Measurements from ENCODE around the gene PSG2.
"Not testable (repeated sequence)": the region's sequence is repeated elsewhere in the genome, so short reads cannot be mapped to it uniquely, and the experiment has no call there.

PSG2 gene

GRCh38 chr19:43082601-43083000 lies at the start of gene PSG2:
Gene PSG2 (minus strand): TSS chr19:43082701. CDS start chr19:43082569, 132 bp downstream.
- not testable (repeated sequence) for DNase-seq

GRCh38 chr19:43131281-43131842 lies 48.9 kb upstream of the PSG2 start:
- peak in 1 of 3 experiments; percentile 8 for DNase-seq

DNA sequence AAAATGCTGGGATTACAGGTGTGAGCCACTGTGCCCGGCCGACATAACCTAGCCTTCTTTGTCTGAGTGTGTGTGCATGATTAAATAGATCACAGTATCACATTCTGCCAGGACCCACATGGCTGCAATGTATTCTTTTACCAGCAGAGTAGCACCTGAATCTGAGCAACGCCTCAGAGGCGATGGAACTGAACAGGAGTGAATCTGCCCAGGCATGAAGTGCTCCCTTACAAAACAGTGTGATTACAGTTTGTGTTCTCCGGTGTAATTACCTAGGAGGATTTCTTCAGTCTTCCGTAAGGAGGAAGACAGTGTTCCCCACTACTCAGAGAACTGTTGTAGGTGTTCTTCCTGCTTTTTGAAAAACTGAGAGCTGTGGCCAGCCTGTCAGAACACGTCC lies 46.7 kb upstream of the PSG2 start:
- not testable (repeated sequence) for DNase-seq

GRCh38 chr19:43127336-43127735 lies 44.8 kb upstream of the PSG2 start:
- not testable (repeated sequence) for DNase-seq

GRCh38 chr19:43126720-43127119 lies 44.2 kb upstream of the PSG2 start:
- DNase-seq = no peak

DNA sequence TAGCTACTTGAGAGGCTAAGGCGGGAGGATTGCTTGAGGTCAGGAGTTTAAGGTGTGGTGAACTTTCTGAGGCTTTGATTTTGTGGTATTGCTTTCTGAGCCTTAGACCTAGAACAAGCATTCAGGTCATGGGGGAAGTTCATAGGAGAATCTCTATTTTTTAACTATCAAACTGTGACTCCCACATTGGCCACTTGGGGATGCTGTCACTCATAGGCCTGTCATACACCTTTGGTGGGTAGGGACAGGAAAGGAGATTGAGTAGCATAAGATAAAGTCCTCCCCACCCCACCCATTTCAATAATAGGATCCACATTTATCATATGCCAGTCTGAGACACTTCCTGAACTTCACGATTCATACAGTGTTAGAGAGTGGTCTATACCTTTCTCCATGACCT lies 41.9 kb upstream of the PSG2 start:
- DNase-seq = no peak

- not testable (repeated sequence) for DNase-seq
Observed at GRCh38 chr19:43120433-43121026, 38.0 kb upstream of the PSG2 start.

DNA sequence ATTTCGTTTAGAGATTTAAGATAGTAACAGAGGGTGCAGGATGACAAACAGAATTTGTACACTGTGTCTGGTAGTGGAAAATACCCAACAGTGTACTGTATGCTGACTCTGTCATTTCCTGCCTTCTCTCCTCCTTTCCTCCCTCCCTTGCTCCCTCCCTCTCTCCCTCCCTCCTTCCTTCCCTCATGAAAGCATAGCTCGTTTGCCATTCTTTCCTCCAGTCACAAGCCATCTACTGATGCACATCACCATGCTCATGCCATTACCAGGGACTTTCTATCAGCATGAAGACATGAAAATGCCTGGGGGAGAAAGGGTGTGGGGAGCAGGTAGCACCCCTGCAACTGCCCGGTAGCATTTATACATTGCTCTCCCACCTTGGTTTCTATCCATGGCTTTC lies 37.0 kb upstream of the PSG2 start:
- DNase-seq = not testable (repeated sequence)

GRCh38 chr19:43116421-43116820 lies 33.9 kb upstream of the PSG2 start:
- DNase-seq = not testable (repeated sequence)

GRCh38 chr19:43115548-43115947 lies 33.0 kb upstream of the PSG2 start:
- DNase-seq = not testable (repeated sequence)

DNA sequence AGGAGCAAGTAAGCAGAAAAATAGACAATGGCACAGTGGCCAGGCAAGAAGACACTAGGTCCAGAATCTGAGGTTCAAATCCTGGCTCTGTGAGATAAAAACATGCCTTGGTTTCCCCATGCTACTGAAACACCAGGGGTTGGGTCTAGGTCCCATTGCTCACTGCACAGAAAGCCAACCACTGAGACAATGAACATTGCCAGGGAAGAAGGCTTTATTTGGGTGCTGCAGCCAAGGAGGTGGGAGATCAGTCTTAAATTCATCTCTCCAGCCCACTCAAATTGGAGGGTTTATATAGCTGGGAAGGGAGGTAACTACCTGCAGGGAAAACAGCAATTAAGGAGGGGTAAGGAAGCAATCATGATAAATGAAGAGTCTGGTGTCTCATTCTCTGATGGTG lies 32.6 kb upstream of the PSG2 start:
- not testable (repeated sequence) for DNase-seq

DNA sequence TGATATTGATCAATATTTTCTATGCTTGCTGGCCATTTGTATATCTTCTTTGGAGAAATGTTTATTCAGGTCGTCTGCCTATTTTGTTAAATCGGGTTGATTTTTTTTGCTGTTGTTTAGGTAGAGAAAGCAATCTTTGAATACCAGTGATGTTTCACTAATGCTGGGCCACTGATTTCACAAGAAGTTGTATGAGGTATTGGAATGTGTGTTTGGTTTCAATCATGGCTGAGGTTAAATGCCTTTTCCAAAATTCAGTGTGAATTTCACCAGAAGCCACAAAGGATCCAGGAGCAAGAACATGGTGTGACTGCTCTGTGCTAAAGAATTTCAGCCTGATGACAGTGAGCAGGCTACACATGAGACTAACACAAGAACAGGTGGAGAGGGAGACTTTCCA lies 32.1 kb upstream of the PSG2 start:
- DNase-seq = not testable (repeated sequence)

GRCh38 chr19:43107401-43107800 lies 24.9 kb upstream of the PSG2 start:
- not testable (repeated sequence) for DNase-seq

GRCh38 chr19:43105496-43105895 lies 23.0 kb upstream of the PSG2 start:
- DNase-seq = no peak

- DNase-seq = not testable (repeated sequence)
Observed at GRCh38 chr19:43104215-43104850, 21.8 kb upstream of the PSG2 start.

- no peak for DNase-seq
Observed at GRCh38 chr19:43101950-43102349, 19.4 kb upstream of the PSG2 start.

GRCh38 chr19:43098416-43098815 lies 15.9 kb upstream of the PSG2 start:
- DNase-seq = not testable (repeated sequence)

DNA sequence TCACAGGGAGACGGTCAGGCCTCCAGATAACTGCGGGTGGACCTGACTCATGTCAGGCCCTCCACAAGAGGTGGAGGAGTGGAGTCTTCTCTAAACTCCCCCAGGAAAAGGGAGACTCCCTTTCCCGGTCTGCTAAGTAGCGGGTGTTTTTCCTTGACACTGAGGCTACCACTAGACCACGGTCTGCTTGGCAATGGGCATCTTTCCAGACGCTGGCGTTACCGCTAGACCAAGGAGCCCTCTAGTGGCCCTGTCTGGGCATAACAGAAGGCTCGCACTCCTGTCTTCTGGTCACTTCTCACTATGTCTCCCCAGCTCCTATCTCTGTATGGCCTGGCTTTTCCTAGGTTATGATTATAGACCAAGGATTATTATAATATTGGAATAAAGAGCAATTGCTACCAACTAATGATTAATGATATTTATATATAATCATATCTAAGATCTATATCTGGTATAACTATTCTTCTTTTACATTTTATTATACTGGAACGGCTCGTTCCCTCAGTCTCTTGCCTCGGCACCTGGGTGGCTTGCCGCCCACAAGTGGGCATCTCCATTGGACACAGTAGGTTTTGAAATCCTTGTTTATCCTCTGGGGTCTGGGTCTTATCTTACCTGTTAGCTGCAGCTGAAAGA lies 5.3 kb upstream of the PSG2 start:
- peak in 2 of 3 experiments; percentile 2 to 8 for DNase-seq

DNA sequence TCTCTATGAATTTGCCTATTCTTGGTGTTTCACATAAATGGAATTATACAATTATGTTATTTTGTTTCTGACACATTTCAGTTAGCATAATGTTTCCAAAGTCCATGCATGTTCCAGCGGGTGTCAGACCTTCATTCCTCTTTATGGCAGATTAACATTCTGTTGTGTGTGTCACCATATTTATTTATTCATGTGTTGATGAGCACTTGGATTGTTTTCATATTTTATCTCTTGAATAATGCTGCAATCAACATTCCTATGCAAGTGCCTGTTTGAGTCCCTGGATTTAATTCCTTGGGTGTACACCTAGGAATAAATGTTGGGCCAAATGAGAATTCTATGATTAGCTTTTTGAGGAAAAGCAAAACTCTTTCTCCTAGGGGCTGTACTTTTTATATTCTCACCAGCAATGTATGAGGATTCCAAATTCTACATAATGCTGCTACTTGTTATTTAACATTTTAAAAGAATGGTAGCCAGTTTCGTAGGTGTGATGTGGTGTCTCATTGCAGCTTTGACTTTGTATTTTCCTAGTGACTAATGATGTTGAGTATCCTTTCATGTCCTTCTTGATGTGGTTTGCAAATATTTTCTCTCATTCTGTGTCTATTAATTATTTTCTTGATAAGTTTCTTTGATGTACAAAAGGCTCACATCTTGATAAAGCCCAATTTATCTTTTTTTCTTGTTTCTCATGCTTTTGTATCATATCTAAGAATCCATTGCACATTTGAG lies 3.5 kb upstream of the PSG2 start:
- DNase-seq = not testable (repeated sequence)

- peak in 1 of 3 experiments; percentile 1 for DNase-seq
Observed at GRCh38 chr19:43084196-43084832, 1.8 kb upstream of the PSG2 start.

DNA sequence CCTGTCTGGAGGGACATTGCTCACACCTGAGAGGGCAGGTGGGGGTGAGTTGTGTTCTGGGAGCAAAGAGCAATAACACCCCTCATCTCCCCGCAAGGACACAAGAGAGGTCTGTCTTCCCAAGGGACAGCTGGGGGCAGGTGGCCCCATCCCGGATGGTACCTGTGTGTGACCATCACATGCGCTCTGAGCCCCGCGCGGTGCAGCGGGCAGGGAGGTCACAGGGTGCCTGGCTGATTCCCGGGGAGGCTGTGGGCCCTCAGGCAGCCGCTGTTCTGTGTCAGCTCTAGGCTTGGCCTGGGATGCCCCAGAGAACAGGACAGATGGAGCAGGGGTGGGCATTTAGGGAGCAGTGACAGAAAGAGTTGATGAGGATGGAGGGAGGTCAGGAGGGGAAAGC lies 1.2 kb upstream of the PSG2 start:
- not testable (repeated sequence) for DNase-seq

DNA sequence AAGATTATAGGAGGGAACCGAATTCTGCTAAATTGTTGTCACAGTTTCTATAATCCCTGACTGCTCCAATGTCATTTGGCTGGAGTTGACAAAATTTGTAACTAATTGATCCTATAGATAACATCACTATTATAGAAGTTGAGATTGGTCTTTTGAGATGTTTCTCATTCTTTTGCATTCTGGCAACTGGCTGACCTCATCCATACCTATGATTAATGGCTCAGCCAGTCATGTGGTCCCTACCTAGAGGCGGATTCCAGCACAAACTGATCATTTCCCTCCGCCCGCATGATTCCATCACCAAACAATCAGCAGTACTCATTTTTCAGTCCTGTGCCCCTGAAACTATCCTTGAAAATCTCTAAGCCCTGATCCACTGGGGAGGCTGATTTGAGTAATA lies 4.2 kb downstream of the PSG2 start:
- no peak for DNase-seq

DNA sequence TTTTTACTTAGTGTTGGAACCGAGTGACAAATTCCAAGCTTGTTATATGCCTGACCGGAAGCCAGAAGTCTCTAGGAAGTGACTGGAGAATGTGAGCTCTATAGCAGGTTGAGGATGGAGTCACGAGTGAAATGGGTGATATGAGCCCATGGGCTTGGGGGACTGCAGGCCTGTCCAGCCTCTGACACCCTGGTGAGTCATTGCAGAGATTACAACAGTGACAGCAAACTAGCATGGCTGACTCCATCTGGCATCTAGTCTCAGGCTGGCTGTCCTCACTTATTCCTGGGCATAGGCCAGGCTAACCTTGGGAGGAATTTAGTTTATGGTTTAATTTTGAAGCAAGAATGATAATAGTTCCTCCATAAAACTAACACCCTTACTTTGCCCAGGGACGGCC lies 4.6 kb downstream of the PSG2 start:
- not testable (repeated sequence) for DNase-seq
